Ectodermal cell (in vitro differentiated cells): ENCODE results near the gene RORC.
A peak's percentile ranks its signal among the peaks of the same experiment; 100 is the strongest.
"Not testable (repeated sequence)": the region's sequence is repeated elsewhere in the genome, so short reads cannot be mapped to it uniquely, and the experiment has no call there.

Experiments
- H3K27ac ChIP-seq: 2 replicates; pipeline ENCODE4 v1.7.0; 2013; ENCODE audit warnings: mild to moderate bottlenecking, low read depth, low read length; ENCODE audit not compliant: insufficient read depth, poor library complexity, severe bottlenecking
- H3K27me3 ChIP-seq: 2 replicates; pipeline ENCODE4 v1.7.0; 2013; ENCODE audit warnings: mild to moderate bottlenecking, low read length; ENCODE audit not compliant: insufficient read depth, control insufficient read depth, poor library complexity, severe bottlenecking
- H3K36me3 ChIP-seq: one replicate; pipeline ENCODE4 v1.7.0; 2013; ENCODE audit warnings: low read length; ENCODE audit not compliant: control insufficient read depth, insufficient read depth
- H3K4me1 ChIP-seq: one replicate; pipeline ENCODE4 v1.7.0; 2013; ENCODE audit warnings: low read length; ENCODE audit not compliant: control insufficient read depth, insufficient read depth
- H3K4me3 ChIP-seq: 2 replicates; pipeline ENCODE4 v1.7.0; 2013; ENCODE audit warnings: low read depth, low read length, control low read depth; ENCODE audit not compliant: insufficient read depth
- H3K9me3 ChIP-seq: 2 replicates; pipeline ENCODE4 v1.7.0; 2013; ENCODE audit warnings: mild to moderate bottlenecking, low read length, moderate library complexity; ENCODE audit not compliant: control insufficient read depth
- WGBS, 2 experiments: methylation state at CpG; one replicate each; pipeline ENCODE4 v1.1.7; 2013; ENCODE audit warnings: missing lambda C conversion rate in 2 of 2; 5-methylcytosine and 5-hydroxymethylcytosine counted together

The RORC gene

DNA sequence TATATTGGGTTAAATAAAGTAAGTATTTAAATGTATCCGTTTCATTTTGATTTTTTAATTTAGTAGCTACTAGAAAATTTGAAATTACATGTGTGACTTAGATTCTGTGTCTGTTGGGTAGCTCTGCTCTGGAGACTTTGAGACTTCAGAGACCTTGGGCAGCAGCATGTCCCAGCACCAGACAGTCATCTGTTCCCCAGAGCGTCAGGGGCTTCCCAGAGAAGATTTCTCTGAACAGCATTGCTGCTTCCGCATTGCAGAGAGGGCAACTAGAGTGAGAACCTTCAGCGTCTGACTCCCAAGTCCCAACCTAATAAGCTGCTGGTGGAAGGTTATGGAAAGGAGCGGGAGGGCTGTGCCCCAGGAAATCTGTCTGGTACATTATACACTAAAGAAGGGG, 33.0 kb downstream of the RORC start:
- no peak overlapping the region for H3K27ac ChIP-seq

DNA sequence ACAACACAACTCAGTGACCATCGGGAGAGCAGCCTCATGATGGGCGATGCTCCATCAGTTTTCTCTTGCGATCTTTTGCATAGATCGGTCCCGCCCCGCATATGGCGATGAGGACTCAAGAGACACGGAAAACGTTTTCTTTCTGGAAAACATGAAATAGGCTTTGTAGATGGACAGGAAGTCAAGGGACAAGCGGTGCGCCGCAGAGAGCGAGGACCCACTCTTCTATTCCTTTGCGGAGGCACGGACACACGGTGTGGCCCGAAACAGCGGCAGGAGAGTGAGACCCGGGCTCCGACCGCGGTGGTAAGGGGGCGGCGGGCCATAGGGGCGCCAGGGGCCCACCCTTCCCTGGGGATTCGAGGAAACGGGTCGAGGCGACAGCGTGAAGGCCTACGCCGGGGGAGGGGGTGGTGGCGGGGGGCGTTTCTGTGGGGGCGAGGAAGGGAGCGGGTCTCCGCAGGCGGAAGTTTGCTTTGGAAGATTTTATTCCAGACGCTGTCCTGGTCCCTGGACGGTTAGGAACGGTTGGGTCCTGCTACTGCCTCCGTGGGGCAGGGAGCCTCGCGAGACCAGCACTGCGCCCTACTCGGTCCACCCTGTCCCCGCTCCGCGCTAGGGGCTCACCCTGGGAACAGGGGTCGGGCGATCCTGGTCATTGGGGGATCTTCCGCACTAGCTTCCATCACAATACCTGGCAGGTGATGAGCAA, 40.5 kb downstream of the RORC start:
- Histone ChIP-seq H3K36me3 (no peaks in the 10 kb centered on the region), H3K27ac (peak overlapping the region; percentile 52), H3K9me3 (no peaks in the 10 kb centered on the region), H3K4me3 (peak overlapping the region; percentile 74), H3K27me3 (peaks cover 13% of the 10 kb centered on the region), H3K4me1 (no peaks in the 10 kb centered on the region)
- WGBS, 2 experiments, result 1% methylated on average over 51 to 52 of the region's 52 CpGs

More for the DNA sequence above, 33.0 kb downstream of the RORC start:
- WGBS, 2 experiments, result 92 to 94% methylated on average over 5 of the region's 5 CpGs
- Histone ChIP-seq H3K9me3 (no peaks in the 10 kb centered on the region), H3K27me3 (no peaks in the 10 kb centered on the region), H3K4me1 (no peaks in the 10 kb centered on the region), H3K36me3 (no peaks in the 10 kb centered on the region), H3K4me3 (no peak overlapping the region)

DNA sequence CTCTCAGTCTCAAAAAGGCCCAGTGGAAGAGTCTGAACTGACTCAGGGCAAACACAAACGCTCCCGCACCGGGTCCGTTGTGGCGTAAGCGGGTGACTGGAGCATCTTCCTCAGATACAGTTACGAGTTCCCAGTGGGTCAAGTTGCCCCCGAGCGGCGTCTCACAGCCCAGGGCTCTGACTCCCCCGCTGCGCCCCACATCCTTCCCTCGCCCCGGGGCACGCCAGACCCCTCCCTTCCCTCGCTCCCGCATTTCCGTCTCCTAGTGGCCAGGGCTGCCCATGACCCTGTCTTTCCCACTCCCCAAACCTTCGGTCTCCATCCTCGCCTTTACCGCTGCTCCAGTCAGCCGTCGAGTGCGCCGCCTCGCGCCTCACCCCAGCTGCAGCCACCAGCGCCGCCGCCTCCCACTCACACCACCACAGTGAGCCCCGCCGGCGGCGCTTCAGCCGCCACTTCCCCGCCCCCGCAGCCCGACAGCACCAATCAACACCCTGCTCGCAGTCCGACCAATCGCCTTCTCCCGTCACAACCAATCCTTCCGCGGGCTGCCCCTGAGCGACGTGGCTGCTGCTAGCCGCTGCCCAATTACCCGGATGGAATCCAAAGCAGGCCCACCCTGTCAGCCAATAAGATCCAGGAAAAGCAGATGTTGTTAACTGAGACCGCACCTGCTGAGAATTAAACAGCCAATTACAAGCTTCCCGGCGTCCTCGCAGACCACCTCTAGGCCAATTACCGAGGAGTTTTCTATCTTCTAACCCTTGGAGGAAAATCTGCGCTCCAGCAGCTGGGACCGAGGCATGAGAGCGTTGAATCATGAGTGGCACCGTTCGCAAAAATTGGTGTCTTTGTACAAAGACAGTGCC, 41.3 kb downstream of the RORC start, which contains the start of gene TDRKH:
TSS of gene TDRKH (minus strand) at position 430 of the 869 bp plus-strand sequence. CDS start 7,478 bp downstream, outside the sequence.
- peaks cover 13% of the 10 kb centered on the region for H3K27me3 ChIP-seq
- H3K4me1 ChIP-seq, result no peaks in the 10 kb centered on the region
- WGBS, 2 experiments, result 0% methylated on average over 58 of the region's 58 CpGs
- H3K9me3 ChIP-seq, result no peaks in the 10 kb centered on the region
- no peaks in the 10 kb centered on the region for H3K36me3 ChIP-seq
- H3K4me3 ChIP-seq, result peak within 1 kb of the TSS; percentile 74
- H3K27ac ChIP-seq, result peak within 1 kb of the TSS; percentile 52

DNA sequence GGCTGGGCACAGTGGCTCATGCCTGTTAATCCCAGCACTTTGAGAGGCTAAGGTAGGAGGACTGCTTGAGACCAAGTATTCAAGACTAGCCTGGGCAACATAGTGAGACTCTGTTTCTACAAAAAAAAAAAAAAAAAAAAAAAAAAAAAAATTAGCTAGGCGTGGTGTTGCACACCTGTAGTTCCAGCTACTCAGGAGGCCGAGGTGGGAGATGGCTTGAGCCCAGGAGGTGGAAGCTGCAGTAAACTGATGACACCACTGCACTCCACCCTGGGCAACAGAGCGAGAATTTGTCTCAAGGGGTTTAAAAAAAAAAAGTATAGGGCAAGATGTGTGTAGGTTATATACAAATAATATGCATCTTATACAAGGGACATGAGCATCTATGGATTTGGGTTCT, 43.9 kb downstream of the RORC start:
- Histone ChIP-seq H3K4me3 (no peak overlapping the region), H3K27me3 (peaks cover 13% of the 10 kb centered on the region)
- WGBS, 2 experiments, result 92 to 94% methylated on average over 3 of the region's 3 CpGs

DNA sequence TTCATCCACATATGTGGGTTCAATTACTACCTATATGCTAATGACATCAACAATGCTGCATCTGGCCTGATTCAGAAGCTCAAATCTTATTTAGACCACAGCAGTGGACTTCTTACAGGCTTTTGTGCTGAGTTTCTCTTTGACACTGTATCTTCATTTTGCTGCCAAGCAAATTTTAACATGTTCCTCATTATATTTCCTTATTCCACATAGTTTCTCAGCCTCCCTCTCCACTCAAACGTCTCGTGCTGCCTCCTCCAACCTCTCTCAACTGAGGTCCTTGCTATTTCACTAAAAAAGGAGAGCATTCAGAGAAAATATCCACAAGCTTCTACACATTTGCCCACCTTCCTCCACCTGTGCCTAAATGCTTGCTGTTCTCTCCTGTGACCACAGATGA, 47.8 kb downstream of the RORC start:
- WGBS, 2 experiments, result 83 to 85% methylated on average over 2 of the region's 2 CpGs
- no peaks in the 10 kb centered on the region for H3K27me3 ChIP-seq
- no peaks in the 10 kb centered on the region for H3K9me3 ChIP-seq
- no peak overlapping the region for H3K27ac ChIP-seq
- no peak overlapping the region for H3K4me3 ChIP-seq
- no peaks in the 10 kb centered on the region for H3K36me3 ChIP-seq
- no peaks in the 10 kb centered on the region for H3K4me1 ChIP-seq

More for the DNA sequence above, 43.9 kb downstream of the RORC start:
- Histone ChIP-seq H3K27ac (no peak overlapping the region), H3K9me3 (no peaks in the 10 kb centered on the region), H3K36me3 (no peaks in the 10 kb centered on the region), H3K4me1 (no peaks in the 10 kb centered on the region)

DNA sequence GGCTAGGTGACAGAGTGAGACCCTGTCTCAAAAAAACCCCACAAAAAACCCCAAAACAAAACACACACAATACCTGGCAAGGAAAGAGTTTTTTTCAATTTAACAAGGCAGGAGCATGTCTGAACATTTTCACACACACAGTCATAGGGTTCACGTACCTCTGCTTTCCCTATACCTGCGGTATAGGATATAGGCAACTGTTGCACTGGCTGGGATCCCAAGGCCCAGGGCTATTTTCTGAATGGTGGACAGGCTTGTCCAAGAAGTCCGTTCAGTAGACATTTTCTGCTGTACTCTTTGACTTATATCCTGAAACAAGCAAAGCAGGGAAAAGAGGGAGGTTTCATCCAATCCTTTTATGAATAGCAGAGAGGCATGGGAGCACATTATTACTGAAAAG, 48.9 kb downstream of the RORC start:
- H3K4me1 ChIP-seq, result no peaks in the 10 kb centered on the region
- no peaks in the 10 kb centered on the region for H3K9me3 ChIP-seq
- no peaks in the 10 kb centered on the region for H3K36me3 ChIP-seq
- H3K27ac ChIP-seq, result no peak overlapping the region
- 88 to 94% methylated on average over 3 of the region's 3 CpGs for WGBS, 2 experiments
- H3K4me3 ChIP-seq, result no peak overlapping the region
- H3K27me3 ChIP-seq, result no peaks in the 10 kb centered on the region

DNA sequence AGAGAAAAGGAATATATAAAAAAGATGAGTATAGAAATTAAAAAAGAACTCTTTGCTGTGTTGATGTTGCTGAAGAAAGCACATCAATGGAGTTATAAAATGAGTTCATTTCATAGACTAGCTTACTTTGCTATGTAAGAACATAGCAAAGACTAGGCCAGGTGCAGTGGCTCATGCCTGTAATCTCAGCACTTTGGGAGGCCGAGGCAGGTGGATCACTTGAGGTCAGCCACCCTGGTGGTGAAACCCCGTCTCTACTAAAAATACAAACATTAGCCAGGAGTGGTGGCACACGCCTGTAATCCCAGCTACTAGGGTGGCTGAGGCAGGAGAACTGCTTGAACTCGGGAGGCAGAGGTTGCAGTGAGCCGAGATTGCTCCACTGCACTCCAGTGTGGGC, 49.6 kb downstream of the RORC start:
- H3K4me1 ChIP-seq, H3K4me3 ChIP-seq, H3K27me3 ChIP-seq, H3K9me3 ChIP-seq, H3K36me3 ChIP-seq, H3K27ac ChIP-seq: not testable (repeated sequence)
- 85 to 89% methylated on average over 5 of the region's 5 CpGs for WGBS, 2 experiments

DNA sequence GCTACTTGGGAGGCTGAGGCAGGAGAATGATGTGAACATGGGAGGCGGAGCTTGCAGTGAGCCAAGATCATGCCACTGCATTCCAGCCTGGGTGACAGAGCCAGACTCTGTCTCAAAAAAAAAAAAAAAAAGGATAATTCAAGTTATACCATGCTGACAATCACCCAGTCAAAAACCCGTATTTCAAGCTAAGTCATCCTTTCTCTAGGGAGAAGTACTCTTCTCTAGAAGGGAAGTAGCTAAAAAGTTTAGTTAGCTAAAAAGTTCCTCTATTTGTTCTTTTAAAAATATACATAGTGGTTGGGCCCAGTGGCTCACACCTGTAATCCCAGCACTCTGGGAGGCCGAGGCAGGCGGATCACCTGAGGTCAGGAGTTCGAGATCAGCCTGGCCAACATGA, 50.9 kb downstream of the RORC start:
- not testable (repeated sequence) for H3K27me3 ChIP-seq, H3K9me3 ChIP-seq, H3K4me3 ChIP-seq, H3K36me3 ChIP-seq, H3K4me1 ChIP-seq, H3K27ac ChIP-seq
- 88 to 89% methylated on average over 4 of the region's 5 CpGs for WGBS, 2 experiments

DNA sequence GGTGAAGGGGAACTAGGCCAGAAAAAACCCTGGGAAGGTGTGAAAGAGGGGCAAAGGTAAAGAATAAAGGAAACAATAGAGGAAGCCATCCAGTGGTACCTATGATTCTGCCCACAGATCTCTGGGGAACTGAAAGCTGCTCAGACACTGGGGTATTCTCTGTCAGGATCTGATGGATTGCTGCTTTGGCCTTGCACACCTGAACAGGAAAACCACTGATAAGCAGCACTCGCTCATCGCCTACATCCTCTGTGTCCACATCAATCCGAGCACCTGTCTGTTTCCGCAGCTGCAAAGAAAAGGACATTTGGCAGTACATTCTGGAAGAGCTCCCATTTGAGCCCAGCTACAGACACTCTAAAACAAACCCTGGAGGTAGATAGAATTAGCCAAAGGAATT, 51.8 kb downstream of the RORC start:
- H3K36me3 ChIP-seq, result no peaks in the 10 kb centered on the region
- H3K27me3 ChIP-seq, result no peaks in the 10 kb centered on the region
- WGBS, 2 experiments, result 96% methylated on average over 4 of the region's 4 CpGs
- H3K4me1 ChIP-seq, result no peaks in the 10 kb centered on the region
- H3K4me3 ChIP-seq, result no peak overlapping the region
- H3K27ac ChIP-seq, result no peak overlapping the region
- no peaks in the 10 kb centered on the region for H3K9me3 ChIP-seq

DNA sequence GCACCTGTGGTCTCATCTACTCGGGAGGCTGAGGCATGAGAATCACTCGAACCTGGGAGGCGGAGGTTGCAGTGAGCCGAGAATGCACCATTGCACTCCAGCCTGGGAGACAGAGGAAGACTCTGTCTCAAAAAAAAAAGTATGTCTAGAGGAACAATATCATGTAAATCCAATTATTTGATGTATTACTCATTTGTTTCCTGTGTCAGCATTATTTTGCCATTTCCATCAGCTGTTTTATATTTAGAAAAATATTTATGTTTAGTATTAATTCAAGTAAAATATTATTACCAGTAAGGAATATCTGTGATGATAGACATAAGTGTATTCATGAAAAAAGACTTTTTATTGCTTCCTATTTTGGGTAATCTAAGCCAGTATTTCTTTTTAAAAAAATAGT, 54.3 kb downstream of the RORC start:
- Histone ChIP-seq H3K27me3 (no peaks in the 10 kb centered on the region), H3K27ac (no peak overlapping the region), H3K4me1 (no peaks in the 10 kb centered on the region), H3K36me3 (no peaks in the 10 kb centered on the region), H3K9me3 (no peaks in the 10 kb centered on the region), H3K4me3 (no peak overlapping the region)
- WGBS, 2 experiments, result 74 to 88% methylated on average over 4 of the region's 4 CpGs
